NT2/D1 (cell line): ENCODE measurements around the gene NUMB.

Experiments used
- DNase-seq: peaks from one replicate; pipeline ENCODE4 v3.0.0-alpha.2; 2011; ENCODE audit warnings: low read depth, low spot score
- H3K27me3 ChIP-seq: 2 replicates; pipeline ENCODE4 v1.6.0; 2011; ENCODE audit warnings: mild to moderate bottlenecking; ENCODE audit not compliant: insufficient read length, insufficient read depth
- H3K36me3 ChIP-seq: 2 replicates; pipeline ENCODE4 v1.6.1; 2011; ENCODE audit warnings: mild to moderate bottlenecking, low read length, mixed read lengths; ENCODE audit not compliant: insufficient read depth, insufficient read length
- H3K4me1 ChIP-seq: 2 replicates; pipeline ENCODE4 v1.5.1; 2011; ENCODE audit not compliant: insufficient read depth, insufficient read length
- H3K4me3 ChIP-seq: 2 replicates; pipeline ENCODE4 v1.5.1; 2011; ENCODE audit warnings: low read depth; ENCODE audit not compliant: insufficient read length
- H3K9ac ChIP-seq: 2 replicates; pipeline ENCODE4 v1.6.0; 2011; ENCODE audit warnings: low read depth; ENCODE audit not compliant: insufficient read length
- H3K9me3 ChIP-seq: 2 replicates; pipeline ENCODE4 v1.5.1; 2011; ENCODE audit warnings: mild to moderate bottlenecking, low read length; ENCODE audit not compliant: insufficient read depth
- SUZ12 ChIP-seq: IDR thresholded peaks from 2 replicates; pipeline ENCODE4 v1.6.1; 2011; ENCODE audit not compliant: insufficient read length, insufficient read depth; ENCODE audit errors: extremely low read depth
- YY1 ChIP-seq: IDR thresholded peaks from 2 replicates; pipeline ENCODE4 v1.6.1; 2011; ENCODE audit not compliant: insufficient read length, insufficient read depth
- ZNF274 ChIP-seq: IDR thresholded peaks from 2 replicates; pipeline ENCODE4 v1.6.1; 2011; ENCODE audit warnings: mild to moderate bottlenecking, low read depth, low read length

NUMB gene

DNA sequence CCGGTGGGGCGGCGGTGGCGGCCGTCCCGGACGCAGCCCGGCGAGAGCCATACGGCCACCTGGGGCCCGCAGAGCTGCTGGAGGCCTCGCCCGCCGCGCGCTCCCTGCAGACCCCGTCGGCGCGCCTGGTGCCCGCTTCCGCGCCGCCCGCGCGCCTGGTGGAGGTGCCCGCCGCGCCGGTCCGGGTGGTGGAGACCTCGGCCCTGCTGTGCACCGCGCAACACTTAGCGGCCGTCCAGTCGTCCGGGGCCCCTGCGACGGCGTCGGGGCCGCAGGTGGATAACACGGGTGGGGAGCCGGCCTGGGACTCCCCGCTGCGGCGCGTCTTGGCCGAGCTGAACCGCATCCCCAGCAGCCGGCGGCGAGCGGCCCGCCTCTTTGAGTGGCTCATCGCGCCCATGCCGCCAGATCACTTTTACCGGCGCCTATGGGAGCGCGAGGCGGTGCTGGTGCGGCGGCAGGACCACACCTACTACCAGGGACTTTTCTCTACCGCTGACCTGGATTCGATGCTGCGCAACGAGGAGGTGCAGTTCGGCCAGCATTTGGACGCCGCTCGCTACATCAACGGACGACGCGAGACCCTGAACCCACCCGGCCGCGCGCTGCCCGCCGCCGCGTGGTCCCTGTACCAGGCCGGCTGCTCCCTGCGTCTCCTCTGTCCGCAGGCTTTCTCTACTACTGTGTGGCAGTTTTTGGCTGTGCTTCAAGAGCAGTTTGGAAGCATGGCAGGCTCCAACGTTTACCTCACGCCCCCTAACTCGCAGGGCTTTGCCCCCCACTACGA, 33.1 kb upstream of the NUMB start:
- Histone ChIP-seq H3K9ac (peak overlapping the region; percentile 96), H3K4me3 (peak overlapping the region; percentile 75), H3K4me1 (no peaks in the 10 kb centered on the region), H3K9me3 (no peaks in the 10 kb centered on the region), H3K36me3 (peaks cover 25% of the 10 kb centered on the region), H3K27me3 (no peaks in the 10 kb centered on the region)
- no peak for DNase-seq
- TF ChIP-seq YY1 (no peak), SUZ12 (no peak), ZNF274 (no peak)

GRCh38 chr14:73489481-73490175, 31.3 kb upstream of the NUMB start:
- Histone ChIP-seq H3K36me3 (peaks cover 17% of the 10 kb centered on the region), H3K4me1 (no peaks in the 10 kb centered on the region), H3K4me3 (no peak overlapping the region), H3K9me3 (no peaks in the 10 kb centered on the region), H3K9ac (no peak overlapping the region), H3K27me3 (no peaks in the 10 kb centered on the region)
- DNase-seq: no peak
- TF ChIP-seq SUZ12: no peak
- TF ChIP-seq YY1: no peak
- TF ChIP-seq ZNF274: no peak

GRCh38 chr14:73478684-73479083, 20.3 kb upstream of the NUMB start:
- Histone ChIP-seq H3K36me3 (no peaks in the 10 kb centered on the region), H3K4me1 (no peaks in the 10 kb centered on the region), H3K9ac (no peak overlapping the region), H3K9me3 (no peaks in the 10 kb centered on the region), H3K4me3 (no peak overlapping the region), H3K27me3 (no peaks in the 10 kb centered on the region)
- TF ChIP-seq YY1: no peak
- TF ChIP-seq ZNF274: no peak
- TF ChIP-seq SUZ12: no peak
- no peak for DNase-seq

- Histone ChIP-seq H3K4me1 (no peaks in the 10 kb centered on the region), H3K27me3 (no peaks in the 10 kb centered on the region), H3K9me3 (no peaks in the 10 kb centered on the region), H3K9ac (no peak overlapping the region), H3K36me3 (no peaks in the 10 kb centered on the region), H3K4me3 (no peak overlapping the region)
- no peak for DNase-seq
- no peak for TF ChIP-seq ZNF274
- no peak for TF ChIP-seq YY1
- TF ChIP-seq SUZ12: no peak
These were observed 19.4 kb upstream of the NUMB start for GRCh38 chr14:73477618-73478266.

GRCh38 chr14:73476451-73476931, 18.1 kb upstream of the NUMB start:
- no peak for DNase-seq
- TF ChIP-seq SUZ12 (no peak), YY1 (no peak), ZNF274 (no peak)

GRCh38 chr14:73474952-73475351, 16.6 kb upstream of the NUMB start:
- Histone ChIP-seq H3K9ac (no peak overlapping the region), H3K36me3 (no peaks in the 10 kb centered on the region), H3K4me1 (no peaks in the 10 kb centered on the region), H3K4me3 (no peak overlapping the region), H3K27me3 (no peaks in the 10 kb centered on the region), H3K9me3 (no peaks in the 10 kb centered on the region)
- no peak for DNase-seq
- TF ChIP-seq ZNF274 (no peak), YY1 (no peak), SUZ12 (no peak)

More at GRCh38 chr14:73476451-73476931, 18.1 kb upstream of the NUMB start:
- Histone ChIP-seq H3K4me3 (no peak overlapping the region), H3K4me1 (no peaks in the 10 kb centered on the region), H3K27me3 (no peaks in the 10 kb centered on the region), H3K36me3 (no peaks in the 10 kb centered on the region), H3K9ac (no peak overlapping the region), H3K9me3 (no peaks in the 10 kb centered on the region)
